Liver (tissue), 9 donors: ENCODE data around the gene HOOK1. TPM values are rescaled to one million over a fixed set of nuclear protein-coding genes. Genes with fewer than 3 reads are reported as not detected.
"Not testable (repeated sequence)": the region's sequence is repeated elsewhere in the genome, so short reads cannot be mapped to it uniquely, and the experiment has no call there.

Experiments used
- DNase-seq: peaks from one replicate; pipeline ENCODE4 v3.0.0-alpha.2; 2017; ENCODE audit warnings: low spot score
- H3K27ac ChIP-seq, 2 donors: one replicate each; pipeline ENCODE4 v1.7.0; 2013; ENCODE audit warnings: inconsistent platforms in 2 of 2, low read length in 2 of 2, control low read depth in 1 of 2, low read depth in 1 of 2, mild to moderate bottlenecking in 1 of 2
- H3K27me3 ChIP-seq, 4 donors: one replicate each; pipeline versions ENCODE4 v1.6.1 to v1.7.0; 2013; ENCODE audit warnings: low read length in 3 of 4, inconsistent platforms in 1 of 4, mild to moderate bottlenecking in 1 of 4, moderate library complexity in 1 of 4; ENCODE audit not compliant: control insufficient read depth in 4 of 4, insufficient read depth in 4 of 4
- H3K36me3 ChIP-seq, 4 donors: one replicate each; pipeline versions ENCODE4 v1.6.1 to v1.7.0; 2013; ENCODE audit warnings: low read length in 3 of 4, mild to moderate bottlenecking in 3 of 4, low read depth in 1 of 4, moderate library complexity in 1 of 4; ENCODE audit not compliant: control insufficient read depth in 4 of 4, insufficient read depth in 3 of 4
- H3K4me1 ChIP-seq, 4 donors: one replicate each; pipeline versions ENCODE4 v1.6.1 to v1.7.0; 2013; ENCODE audit warnings: low read length in 3 of 4, mild to moderate bottlenecking in 3 of 4, moderate library complexity in 1 of 4; ENCODE audit not compliant: control insufficient read depth in 4 of 4, insufficient read depth in 4 of 4
- H3K4me3 ChIP-seq, 3 donors: one replicate each; pipeline versions ENCODE4 v1.6.1 to v1.7.0; 2013; ENCODE audit warnings: low read length in 3 of 3, control low read depth in 1 of 3, low read depth in 1 of 3, mild to moderate bottlenecking in 1 of 3
- H3K9ac ChIP-seq, 2 donors: one replicate each; pipeline ENCODE4 v1.7.0; 2013; ENCODE audit warnings: low read length in 2 of 2, mild to moderate bottlenecking in 2 of 2, moderate library complexity in 2 of 2, control low read depth in 1 of 2, low read depth in 1 of 2
- H3K9me3 ChIP-seq, 4 donors: one replicate each; pipeline versions ENCODE4 v1.6.1 to v1.7.0; 2013; ENCODE audit warnings: low read length in 3 of 4; ENCODE audit not compliant: control insufficient read depth in 4 of 4
- CTCF ChIP-seq: fragments of 150-350 bp; IDR thresholded peaks from 2 replicates; pipeline ENCODE4 v1.5.1; 2017; ENCODE audit warnings: improper control_type of control experiment, low read depth, low read length; ENCODE audit not compliant: missing input control
- EGR1 ChIP-seq, 2 donors: IDR thresholded peaks; 2 replicates each; pipeline ENCODE4 v1.6.1; 2016 to 2018; ENCODE audit warnings: antibody characterized with exemption in 2 of 2, low read depth in 2 of 2
- FOXA1 ChIP-seq: IDR thresholded peaks from 2 replicates; pipeline ENCODE4 v1.6.1; 2016; ENCODE audit warnings: antibody characterized with exemption
- FOXA2 ChIP-seq: IDR thresholded peaks from 2 replicates; pipeline ENCODE4 v1.6.1; 2016; ENCODE audit warnings: antibody characterized with exemption
- GABPA ChIP-seq, 2 donors: IDR thresholded peaks in 1 of 2; conservative IDR thresholded peaks in 1 of 2; 2 replicates each; pipeline ENCODE4 v1.6.1; 2016; ENCODE audit warnings: antibody characterized with exemption in 2 of 2, mild to moderate bottlenecking in 1 of 2, moderate library complexity in 1 of 2
- HNF4A ChIP-seq, 2 donors: conservative IDR thresholded peaks; 2 replicates each; pipeline ENCODE4 v1.6.1; 2016; ENCODE audit warnings: antibody characterized with exemption in 2 of 2, mild to moderate bottlenecking in 2 of 2
- HNF4G ChIP-seq: IDR thresholded peaks from 2 replicates; pipeline ENCODE4 v1.6.1; 2016; ENCODE audit warnings: antibody characterized with exemption
- JUND ChIP-seq, 2 donors: IDR thresholded peaks; 2 replicates each; pipeline ENCODE4 v1.6.1; 2016; ENCODE audit warnings: antibody characterized with exemption in 2 of 2
- MAX ChIP-seq: IDR thresholded peaks from 2 replicates; pipeline ENCODE4 v1.6.1; 2016; ENCODE audit warnings: antibody characterized with exemption
- NR2F2 ChIP-seq: IDR thresholded peaks from 2 replicates; pipeline ENCODE4 v1.6.1; 2016; ENCODE audit warnings: antibody characterized with exemption
- RAD21 ChIP-seq, 2 donors: IDR thresholded peaks; 2 replicates each; pipeline ENCODE4 v1.6.1; 2016; ENCODE audit warnings: antibody characterized with exemption in 2 of 2, mild to moderate bottlenecking in 2 of 2
- REST ChIP-seq: IDR thresholded peaks from 2 replicates; pipeline ENCODE4 v1.6.1; 2016; ENCODE audit warnings: antibody characterized with exemption, mild to moderate bottlenecking
- RXRA ChIP-seq, 2 donors: IDR thresholded peaks; 2 replicates each; pipeline ENCODE4 v1.6.1; 2017 to 2018; ENCODE audit warnings: antibody characterized with exemption in 2 of 2, mild to moderate bottlenecking in 1 of 2
- SP1 ChIP-seq: IDR thresholded peaks from 2 replicates; pipeline ENCODE4 v1.6.1; 2018; ENCODE audit warnings: antibody characterized with exemption, mild to moderate bottlenecking
- TAF1 ChIP-seq: conservative IDR thresholded peaks from 2 replicates; pipeline ENCODE4 v1.6.1; 2016; ENCODE audit warnings: antibody characterized with exemption, mild to moderate bottlenecking
- YY1 ChIP-seq: IDR thresholded peaks from 2 replicates; pipeline ENCODE4 v1.6.1; 2016; ENCODE audit warnings: antibody characterized with exemption, mild to moderate bottlenecking
- ZBTB33 ChIP-seq: IDR thresholded peaks from 2 replicates; pipeline ENCODE4 v1.6.1; 2016; ENCODE audit warnings: antibody characterized with exemption
- WGBS: extraction: QIAGEN DNeasy Blood & Tissue Kit; methylation state at CpG from one replicate; pipeline ENCODE4 v1.1.7; 2013; 5-methylcytosine and 5-hydroxymethylcytosine counted together
- polyA plus RNA-seq, 2 donors: library from polyadenylated mRNA; stranded (reverse) in 1 of 2; unstranded in 1 of 2; fragments of 200-250 nt in 1 of 2; fragments of >200 nt in 1 of 2; fragmentation: Nextera tagmentation in 1 of 2; extraction: Ambion mirVana in 1 of 2; gene quantifications; one replicate each; pipeline versions ENCODE4 v1.2.1 to v1.2.3, GENCODE V29; 2013 to 2015
- total RNA-seq, 2 donors: library from RNA; depleted of rRNA; stranded (reverse); fragments of >200 nt; gene quantifications; one replicate each; pipeline ENCODE4 v1.2.3, GENCODE V29; 2014
- TF ChIP-seq, protein P1 (sequence below): IDR thresholded peaks from 2 replicates; pipeline ENCODE4 v1.6.1; 2016; ENCODE audit warnings: antibody characterized with exemption
- donor health status: healthy.
- donor health status: healthy.
- donor health status: healthy.
- donor health status: healthy.
- donor health status: healthy.

HOOK1 gene
- total and polyA plus RNA-seq, 4 donors, result 10.3 to 33.4 (median 17.5) TPM

- peak; percentile 100 for TF ChIP-seq SP1
These were observed 93.9 kb downstream of the HOOK1 start (continued) for GRCh38 chr1:59908682-59909081.

DNA sequence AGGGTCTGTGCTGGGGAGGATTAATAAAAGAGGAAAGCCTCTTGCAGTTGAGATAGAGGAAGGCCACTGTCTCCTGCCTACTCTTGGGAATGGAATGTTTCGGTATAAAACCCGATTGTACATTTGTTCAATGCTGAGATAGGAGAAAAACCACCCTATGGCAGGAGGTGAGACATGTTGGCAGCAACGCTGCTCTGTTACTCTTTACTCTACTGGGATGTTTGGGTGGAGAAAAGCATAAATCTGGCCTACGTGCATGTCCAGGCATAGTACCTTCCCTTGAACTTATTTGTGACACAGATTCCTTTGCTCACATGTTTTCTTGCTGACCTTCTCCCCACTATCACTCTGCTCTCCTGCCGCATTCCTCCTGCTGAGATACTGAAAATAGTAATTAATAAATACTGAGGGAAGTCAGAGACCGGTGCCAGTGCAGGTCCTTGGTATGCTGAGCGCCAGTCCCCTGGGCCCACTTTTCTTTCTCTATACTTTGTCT, 100.1 kb downstream of the HOOK1 start:
- not testable (repeated sequence) for H3K9me3 ChIP-seq, H3K9ac ChIP-seq, H3K27ac ChIP-seq, H3K4me1 ChIP-seq, H3K27me3 ChIP-seq, DNase-seq, H3K4me3 ChIP-seq
- peaks cover 1 to 20% (median 12%) of the 10 kb centered on the region in 4 donors for H3K36me3 ChIP-seq
- WGBS, result 93% methylated on average over 7 of the region's 7 CpGs

DNA sequence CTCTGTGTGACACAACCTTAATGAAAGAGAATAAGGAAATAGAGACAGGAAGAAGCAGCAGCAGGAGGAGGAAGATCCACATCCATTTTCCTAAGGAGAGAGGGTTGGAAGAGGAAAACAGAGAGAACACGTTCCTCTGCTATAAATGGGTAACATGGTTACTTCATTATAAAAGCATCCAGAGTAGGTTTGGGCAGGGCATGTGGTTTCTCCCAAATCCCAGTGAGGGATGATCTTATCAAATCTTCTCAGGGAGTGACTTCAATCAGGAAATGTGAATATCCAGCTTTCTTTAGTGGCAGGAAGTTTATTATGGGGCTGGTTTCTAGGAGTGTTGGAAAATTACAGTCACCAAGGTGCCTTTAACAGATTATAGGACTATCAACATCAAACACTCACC, 100.8 kb downstream of the HOOK1 start:
- Histone ChIP-seq H3K4me1 (peaks cover 3 to 9% (median 8%) of the 10 kb centered on the region in 4 donors), H3K27me3 (no peaks in the 10 kb centered on the region), H3K9ac (no peak overlapping the region), H3K9me3 (no peaks in the 10 kb centered on the region), H3K27ac (no peak overlapping the region), H3K36me3 (peaks cover 1 to 19% (median 12%) of the 10 kb centered on the region in 4 donors), H3K4me3 (no peak overlapping the region)
- WGBS, result 72% methylated on average over 1 of the region's 1 CpG
- TF ChIP-seq HNF4A (conservative IDR thresholded peaks at IDR 0.05) (no peak), SP1 (no peak), CTCF (no peak), FOXA1 (no peak), EGR1 (IDR thresholded peaks at IDR 0.05; ENCODE audit: low read depth in 2 of 2) (no peak), FOXA2 (no peak), ZBTB33 (no peak), MAX (no peak), RAD21 (IDR thresholded peaks at IDR 0.05) (no peak), REST (no peak), GABPA (IDR thresholded peaks at IDR 0.05 in 1 of 2, conservative IDR thresholded peaks at IDR 0.05 in 1 of 2) (no peak), HNF4G (no peak), RXRA (IDR thresholded peaks at IDR 0.05) (no peak), JUND (IDR thresholded peaks at IDR 0.05) (no peak), TAF1 (no peak), NR2F2 (no peak), YY1 (no peak)
- TF ChIP-seq, protein P1, sequence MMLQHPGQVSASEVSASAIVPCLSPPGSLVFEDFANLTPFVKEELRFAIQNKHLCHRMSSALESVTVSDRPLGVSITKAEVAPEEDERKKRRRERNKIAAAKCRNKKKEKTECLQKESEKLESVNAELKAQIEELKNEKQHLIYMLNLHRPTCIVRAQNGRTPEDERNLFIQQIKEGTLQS, result no peak
- DNase-seq, result no peak
